Right lobe of liver (tissue), 4 donors: ENCODE data around the gene DNASE2.

ENCODE experiments used
- CTCF ChIP-seq, 4 donors: fragments of 200-600 bp in 3 of 4; fragments of 450-650 bp in 1 of 4; IDR thresholded peaks; one replicate each; pipeline versions ENCODE4 v1.5.1 to v1.8.0; 2016 to 2022; ENCODE audit warnings: antibody characterized with exemption in 4 of 4, mild to moderate bottlenecking in 2 of 4
- POLR2A ChIP-seq: fragments of 450-650 bp; IDR thresholded peaks from one replicate; pipeline ENCODE4 v1.6.1; 2017; ENCODE audit warnings: antibody characterized with exemption, mild to moderate bottlenecking
- donor health status: DM: no; HTN: no; CAD: no.
- donor health status: DM: no; HTN: no; CAD: no.
- donor health status: DM: no; HTN: yes; CAD: no.

GRCh38 chr19:12843999-12844732 is 37.1 kb downstream of the DNASE2 start:
- TF ChIP-seq CTCF (IDR thresholded peaks at IDR 0.05): no peak
- TF ChIP-seq POLR2A: no peak
